Ureter (tissue), 1 donor: Measurements from ENCODE around the gene SCN3A. TPM values are rescaled to one million over a fixed set of nuclear protein-coding genes. Genes with fewer than 3 reads are reported as not detected.

ENCODE experiments used
- DNase-seq: peaks from one replicate; pipeline ENCODE4 v3.0.0-alpha.2; 2020; ENCODE audit warnings: low spot score
- total RNA-seq: library from RNA; stranded (reverse); gene quantifications from one replicate; pipeline ENCODE4 v1.2.4, GENCODE V29; 2023
- donor health status: DM: yes; HTN: yes; CAD: no.

Gene SCN3A
- total RNA-seq, 1 donor from 2014 or later, result 0.83 TPM

DNA sequence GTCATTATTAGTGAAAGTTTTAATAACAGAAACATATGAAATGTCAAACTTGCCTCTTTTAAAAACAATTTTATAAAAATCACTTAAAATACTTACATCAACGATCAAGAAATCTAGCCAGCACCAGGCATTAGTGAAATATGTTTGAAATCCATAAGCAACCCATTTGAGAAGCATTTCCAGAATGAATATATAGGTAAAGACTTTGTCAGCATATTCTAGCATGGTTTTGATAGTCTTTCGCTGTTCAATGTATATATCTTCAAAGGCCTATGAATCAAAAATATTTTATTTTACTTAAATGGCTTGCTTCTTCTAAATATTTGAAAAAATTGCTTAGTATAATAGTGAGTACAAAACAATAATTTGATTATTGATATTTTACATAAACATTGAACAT is 91.1 kb downstream of the SCN3A start:
- no peak for DNase-seq

DNA sequence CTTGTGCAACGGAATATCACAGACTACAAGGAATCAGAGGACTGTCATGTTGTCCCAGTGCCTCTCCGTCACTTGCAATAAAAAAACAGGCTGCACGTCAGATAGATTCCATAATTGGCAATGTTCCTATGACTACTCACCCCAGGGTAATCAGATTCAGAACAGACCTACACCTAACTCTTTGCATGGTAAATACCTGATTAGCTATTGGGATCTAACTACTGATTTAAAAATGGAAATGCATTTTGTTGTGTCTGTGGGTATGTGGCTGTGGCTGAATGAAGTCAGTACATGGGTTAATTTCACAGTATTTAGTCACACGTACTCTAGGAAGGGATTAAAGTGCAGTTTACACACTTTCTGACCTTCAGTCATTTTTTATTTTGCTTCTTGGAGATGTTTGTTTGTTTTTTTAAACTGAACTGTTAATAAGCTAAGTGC is 91.7 kb downstream of the SCN3A start:
- no peak for DNase-seq

DNA sequence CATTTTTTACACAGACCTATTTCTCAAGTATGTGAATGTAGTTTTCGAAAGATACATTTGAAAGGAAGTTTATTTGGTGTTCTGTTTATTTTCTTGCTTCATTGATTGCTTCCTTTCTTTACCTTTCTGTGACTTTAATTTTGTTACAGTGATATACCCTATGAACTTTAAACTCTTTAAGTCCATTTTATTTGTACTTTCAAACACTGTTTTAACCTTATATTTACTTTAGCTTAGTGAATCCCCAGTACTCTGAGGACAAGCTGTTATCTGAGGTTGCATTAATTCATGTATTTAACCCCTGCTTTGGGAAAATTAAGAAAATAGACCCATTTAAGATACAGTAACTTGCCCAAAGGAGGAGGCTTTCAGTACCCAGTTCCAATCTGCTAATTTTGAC is 93.5 kb downstream of the SCN3A start:
- no peak for DNase-seq

DNA sequence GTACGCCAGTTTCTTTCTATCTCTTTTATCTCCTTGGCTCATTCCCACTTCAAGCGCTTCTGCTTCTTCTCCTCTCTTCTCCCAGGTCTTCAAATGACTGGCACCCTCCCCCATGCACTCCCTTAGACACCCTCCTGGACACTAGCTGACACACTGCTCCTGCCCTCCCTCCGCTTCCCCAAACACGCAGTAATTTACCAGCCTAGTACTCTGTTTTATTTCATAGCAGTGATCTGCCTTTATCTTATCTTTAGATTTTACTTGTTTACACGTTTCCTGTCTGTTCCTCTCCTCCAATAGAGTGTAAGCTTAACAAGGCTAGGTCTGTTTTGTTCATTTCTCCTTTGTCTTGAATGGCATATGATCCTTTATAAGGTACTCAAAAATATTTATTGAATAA is 93.9 kb downstream of the SCN3A start:
- no peak for DNase-seq

DNA sequence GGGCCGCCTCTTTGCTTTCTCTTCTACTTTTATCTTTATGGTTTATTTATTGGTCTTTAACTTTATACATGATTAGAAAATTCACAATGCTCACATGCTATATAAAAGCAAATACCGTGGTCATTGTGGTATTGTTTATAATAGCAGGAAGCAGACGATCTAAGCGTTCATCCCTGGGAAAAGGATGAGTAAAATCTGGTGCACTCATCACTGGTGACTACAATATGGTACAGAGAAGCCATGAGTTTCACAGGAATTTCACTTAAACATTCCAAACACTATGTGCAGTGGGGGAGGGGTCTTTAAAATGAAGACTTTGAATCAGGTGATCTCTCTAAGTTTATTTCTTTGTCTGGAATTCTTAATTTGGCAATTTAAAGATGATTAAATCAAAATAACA is 97.9 kb downstream of the SCN3A start:
- no peak for DNase-seq

DNA sequence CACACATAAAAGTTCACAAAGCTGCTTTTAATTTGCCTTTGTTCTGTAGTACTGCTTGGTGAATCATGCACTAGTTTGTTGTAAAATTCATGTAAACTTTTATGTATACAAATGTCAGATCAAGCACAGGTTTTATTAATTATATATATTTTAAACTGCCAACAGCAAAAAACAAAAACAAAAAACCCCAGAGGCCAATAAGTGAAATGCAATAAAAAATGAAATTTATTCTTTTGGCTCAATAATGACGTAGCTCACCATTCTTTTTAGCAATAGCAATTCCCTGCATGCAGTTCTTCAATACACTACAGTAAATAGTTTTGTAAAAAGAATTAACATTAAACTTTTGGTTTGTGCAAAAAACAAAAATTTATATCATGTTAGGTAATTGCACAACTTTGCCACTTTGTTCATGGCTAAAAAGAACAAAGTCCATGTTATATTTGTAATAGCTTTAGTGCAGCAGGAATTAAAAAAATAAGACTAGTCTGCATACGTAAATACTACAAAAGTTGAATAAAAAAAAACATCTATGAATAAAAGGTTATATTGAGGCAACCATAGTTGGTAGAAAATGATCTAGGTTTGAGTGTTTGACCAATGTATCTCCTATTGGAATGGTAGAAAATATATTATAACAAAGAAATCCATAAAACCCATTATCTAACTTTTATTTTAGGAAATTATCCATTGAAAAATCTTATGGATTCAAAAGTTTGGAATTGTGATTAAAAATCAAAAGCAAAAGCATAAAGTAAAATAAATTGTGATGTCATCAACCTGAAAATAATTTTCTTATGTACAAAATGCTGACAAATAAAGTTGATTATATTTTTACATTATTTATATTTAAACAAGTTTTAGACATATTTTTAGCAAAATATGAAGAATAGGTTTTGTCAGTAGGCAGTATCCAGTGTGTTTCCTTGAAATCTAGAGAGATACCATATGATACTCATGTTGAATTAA is 115.6 kb downstream of the SCN3A start:
- DNase-seq, result no peak

DNA sequence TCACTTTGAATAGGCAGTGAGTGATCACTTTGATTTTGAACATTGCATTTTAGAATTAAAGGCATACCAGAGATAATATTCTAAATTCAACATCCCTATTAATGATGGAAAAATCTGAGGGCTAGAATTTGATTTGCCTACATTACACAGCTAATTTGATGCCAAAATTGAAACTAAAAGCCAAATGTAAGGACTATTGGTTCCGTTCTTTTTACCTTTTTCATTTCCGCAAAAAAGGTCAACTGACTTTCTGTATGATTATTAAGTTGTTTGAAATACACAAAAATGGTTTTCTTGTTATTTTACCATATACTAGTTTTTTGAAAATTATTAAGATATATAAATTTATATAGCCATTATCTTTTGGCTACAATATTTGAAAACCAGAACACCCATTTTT is 117.5 kb downstream of the SCN3A start:
- DNase-seq, result no peak

DNA sequence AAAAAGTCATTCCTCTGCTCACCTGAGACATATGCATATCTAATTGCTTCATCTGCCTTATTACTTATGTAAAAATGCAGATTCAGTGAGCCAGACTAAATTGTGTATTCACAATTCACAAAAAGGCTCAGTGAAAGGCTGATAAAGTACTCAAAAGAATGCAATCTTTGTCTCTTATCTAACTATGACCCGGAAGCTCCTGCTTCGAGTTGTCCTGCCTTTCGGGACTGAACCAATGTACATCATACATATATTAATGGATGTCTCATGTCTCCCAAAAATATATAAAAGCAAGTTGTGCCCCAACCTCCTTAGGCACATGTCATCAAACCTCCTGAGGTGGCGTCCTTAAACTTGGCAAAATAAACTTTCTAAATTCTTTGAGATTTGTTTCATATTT is 120.5 kb downstream of the SCN3A start:
- DNase-seq, result no peak

DNA sequence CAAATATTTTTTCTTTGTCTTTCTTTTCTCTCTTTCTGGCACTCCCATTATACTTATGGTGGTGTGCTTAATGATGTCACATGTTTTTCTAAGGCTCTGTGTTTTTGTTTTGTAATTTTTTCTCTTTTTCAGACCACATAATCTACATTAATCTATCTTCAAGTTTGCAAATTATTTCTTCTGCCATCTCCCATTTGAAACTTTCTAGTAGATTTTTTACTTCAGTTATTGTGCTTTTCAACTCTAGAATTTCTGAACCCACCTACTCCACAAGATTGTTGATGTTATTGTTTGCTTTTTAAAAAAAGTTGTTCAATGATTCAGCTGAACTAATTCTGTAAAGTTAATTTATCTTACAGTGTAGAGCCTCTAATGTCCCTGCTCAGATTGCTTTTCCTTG is 121.4 kb downstream of the SCN3A start:
- DNase-seq, result no peak

DNA sequence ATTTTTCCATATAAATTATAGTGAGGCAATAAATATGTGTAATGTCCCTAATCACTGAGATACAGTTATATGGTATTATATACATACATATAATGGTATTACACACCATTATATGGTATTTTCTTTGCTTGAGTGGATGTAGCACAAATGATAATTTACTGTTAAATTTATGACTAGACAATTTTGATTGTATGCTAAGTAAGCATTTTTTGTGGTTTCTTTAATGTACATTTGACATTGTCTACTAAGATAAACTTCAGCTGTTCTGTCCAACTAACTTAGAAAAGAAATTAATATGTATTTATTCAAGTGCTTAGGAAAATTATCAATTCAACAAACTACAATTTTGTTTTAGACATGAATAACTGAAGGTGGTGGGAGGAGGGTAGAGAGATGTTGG is 122.6 kb downstream of the SCN3A start:
- no peak for DNase-seq

DNA sequence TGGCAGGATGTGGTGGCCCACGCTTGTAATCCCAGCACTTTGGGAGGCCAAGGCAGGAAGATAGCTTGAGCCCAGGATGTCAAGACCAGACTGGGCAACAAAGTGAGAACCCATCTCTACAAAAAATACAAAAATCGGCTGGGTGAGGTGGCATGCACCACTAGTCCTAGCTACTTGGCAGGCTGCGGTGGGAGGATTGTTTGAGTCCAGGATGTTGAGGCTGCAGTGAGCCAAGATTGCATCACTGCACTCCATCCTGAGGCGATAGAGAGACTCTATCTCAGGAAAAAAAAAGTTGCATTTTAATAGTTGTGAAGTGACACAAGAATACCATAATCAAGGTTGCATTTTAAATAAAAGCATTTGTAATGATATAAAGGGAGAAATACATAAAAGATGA is 124.4 kb downstream of the SCN3A start:
- no peak for DNase-seq

DNA sequence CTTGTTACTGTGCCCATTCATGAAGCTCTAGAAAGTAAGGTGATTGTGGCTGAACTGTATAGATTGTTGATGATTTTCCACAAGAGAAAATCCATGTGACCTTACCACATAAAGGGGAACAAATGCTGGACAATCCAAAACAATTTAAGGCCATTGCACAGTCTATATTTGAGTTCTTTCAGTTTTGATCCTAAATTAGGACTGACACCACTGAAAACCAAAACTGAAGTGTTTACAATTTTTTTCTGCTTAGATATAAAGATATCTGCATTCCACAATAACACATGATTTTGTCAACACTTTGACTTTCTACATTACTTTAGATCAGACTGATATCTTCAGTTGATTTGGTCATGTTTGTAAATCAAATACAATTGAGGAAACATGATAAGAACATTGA is 124.9 kb downstream of the SCN3A start:
- DNase-seq, result no peak

DNA sequence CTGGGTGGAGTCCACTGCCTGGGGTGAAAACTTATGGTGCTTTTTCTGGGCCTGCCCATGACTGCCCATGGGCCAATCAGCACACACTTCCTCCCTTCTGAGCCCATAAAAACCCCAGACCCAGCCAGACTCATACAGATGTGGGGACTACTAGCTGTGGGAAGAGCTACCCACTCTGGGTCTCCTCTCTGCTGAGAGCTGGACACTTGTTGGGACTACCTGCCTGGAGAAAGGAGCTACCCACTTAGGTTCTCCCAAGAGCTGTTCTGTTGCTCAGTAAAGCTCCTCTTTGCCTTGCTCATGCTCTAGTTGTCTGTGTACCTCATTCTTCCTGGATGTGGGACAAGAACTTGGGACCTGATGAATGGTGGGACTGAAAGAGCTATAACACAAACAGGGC is 129.0 kb downstream of the SCN3A start:
- no peak for DNase-seq

DNA sequence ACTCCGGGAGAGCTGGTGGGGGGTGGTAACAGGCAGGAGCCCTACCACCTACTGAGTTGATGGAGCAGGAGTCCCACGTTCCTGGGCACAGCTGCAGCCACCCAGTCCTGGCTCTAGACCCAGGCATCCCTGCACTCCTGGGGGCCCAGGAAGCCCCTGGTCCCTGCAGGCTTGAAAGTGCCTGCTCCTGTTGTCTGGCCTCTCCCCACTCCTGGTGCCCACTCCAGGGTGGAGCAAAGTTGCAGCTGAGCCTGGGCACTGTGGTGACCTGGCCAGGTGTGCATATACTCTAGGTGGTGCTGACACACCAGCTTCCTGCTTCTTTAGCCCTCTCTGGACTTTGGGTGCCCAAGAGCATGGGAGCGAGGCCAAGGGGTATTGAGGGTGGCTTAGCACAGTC is 129.5 kb downstream of the SCN3A start:
- DNase-seq, result no peak

DNA sequence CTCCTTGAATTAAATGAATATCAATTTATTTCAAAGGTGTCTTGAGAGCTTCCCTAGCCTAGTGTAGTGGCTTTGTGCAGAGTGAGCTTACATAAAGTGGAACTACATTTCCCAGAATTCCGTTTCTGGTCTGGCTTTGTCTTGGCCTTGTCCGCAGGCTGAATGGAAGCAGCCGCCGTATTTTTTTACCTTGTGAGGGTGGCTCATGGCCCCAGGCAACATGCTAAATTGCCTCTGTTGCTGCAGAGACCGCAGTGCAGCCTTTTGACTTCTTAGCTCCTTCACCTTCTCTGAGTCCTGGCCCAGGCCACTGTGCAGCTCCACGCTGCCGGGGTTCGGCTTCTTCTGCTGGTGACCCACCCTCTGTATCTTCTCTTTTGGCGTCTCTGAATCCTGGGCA is 133.8 kb downstream of the SCN3A start:
- DNase-seq, result no peak

DNA sequence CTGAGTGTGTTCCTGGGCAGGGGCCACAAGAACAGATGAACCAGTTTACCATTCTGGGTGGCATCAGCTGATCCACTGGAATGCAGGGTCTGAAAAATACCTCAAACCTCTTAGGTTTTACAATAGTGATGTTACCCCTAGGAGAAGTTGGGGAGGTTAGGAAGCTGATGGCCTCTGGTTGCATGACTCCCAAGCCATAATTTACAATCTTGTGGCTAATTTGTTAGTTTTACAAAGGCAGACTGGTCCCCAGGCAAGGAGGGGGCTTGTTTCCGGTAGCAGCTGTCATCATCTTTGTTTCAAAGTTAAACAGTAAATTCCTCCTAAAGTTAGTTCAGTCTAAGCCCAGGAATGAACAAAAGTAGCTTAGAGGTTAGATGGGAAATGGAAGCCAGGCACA is 134.7 kb downstream of the SCN3A start:
- no peak for DNase-seq

DNA sequence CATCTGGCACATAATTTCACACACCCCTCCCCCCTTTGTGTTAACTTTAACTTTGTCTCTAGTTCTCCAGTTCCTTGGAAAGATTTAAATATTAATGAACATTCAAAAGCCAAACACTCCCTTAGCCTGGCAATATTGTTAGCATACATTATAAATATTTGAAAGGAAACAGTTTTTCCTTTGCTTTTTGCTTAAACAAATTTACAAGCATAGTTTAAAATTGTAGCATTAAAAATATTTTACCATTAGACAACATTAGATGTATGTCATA is 135.4 kb downstream of the SCN3A start:
- no peak for DNase-seq

DNA sequence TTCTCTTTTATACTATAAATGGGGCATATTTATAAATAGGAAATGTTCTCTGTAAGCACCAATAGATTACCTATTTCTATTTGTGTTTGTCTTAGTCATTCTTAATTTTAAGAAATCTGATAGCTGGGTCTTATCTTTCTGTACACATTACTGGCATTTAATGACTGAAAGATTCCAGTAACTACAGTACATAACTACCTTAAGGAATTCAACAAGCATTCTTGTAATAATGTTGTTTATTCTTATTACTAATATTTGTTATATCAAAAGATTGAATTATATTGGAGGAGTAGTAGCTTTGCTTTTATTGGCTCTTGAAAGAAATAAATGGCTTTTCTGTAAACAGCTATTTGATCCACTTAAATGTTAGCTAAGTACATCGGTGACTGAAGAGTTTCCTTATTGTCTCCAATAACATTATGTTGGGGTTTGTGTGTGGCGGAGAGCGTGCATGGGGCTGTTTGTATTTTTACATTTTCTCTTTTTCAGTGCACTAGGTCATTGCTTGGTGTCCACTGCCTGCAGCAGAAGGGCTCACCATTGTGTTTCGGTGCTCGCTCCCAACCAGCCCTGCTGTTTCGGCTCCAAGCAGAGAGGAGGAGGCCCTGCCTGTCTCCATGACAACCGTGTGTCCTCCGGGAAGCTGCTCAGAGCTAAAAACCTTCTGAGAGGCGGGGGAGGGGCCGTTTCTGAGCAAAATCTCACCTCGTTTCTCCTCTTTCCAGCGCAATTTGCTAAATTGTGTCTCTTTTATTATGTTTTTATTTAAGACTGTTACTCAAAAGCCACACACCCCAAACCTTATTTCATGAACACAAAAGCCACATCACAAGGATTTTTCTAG is 136.0 kb downstream of the SCN3A start:
- no peak for DNase-seq

DNA sequence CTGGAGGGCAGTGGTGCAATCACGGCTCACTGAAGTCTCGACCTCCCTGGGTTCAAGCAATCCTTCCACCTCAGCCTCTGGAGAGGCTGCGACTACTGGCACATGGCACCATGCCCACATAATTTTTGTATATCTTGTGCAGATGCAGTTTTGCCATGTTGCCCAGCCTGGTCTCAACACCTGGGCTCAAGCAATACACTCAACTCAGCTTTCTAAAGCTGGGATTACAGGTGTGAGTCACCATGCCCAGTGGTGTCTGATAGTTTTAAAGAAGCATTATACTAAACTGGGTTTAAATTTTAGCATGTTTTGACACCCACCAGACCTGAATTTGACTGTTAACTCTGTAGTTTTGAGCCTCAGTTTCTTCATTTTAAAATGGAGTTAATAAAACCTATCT is 139.1 kb downstream of the SCN3A start:
- no peak for DNase-seq

DNA sequence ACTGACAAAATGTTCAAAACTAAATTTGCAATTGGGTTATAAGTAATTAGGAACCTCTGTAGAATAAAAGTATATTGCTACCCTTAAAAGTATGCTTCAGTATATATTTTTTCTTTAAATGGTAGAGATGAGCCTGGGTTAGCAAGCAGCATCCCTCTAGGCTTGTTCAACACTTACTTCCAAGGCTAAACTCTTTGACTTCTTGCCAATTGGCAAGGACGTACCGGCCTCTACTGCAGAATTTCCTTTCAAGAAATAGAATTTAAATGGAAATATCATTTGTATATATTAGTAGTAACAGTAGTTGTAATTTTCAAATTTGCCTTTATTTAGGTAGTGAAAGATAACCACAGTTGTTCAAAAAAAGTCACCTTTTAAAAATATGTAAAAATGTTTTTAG is 143.4 kb downstream of the SCN3A start:
- DNase-seq, result no peak

DNA sequence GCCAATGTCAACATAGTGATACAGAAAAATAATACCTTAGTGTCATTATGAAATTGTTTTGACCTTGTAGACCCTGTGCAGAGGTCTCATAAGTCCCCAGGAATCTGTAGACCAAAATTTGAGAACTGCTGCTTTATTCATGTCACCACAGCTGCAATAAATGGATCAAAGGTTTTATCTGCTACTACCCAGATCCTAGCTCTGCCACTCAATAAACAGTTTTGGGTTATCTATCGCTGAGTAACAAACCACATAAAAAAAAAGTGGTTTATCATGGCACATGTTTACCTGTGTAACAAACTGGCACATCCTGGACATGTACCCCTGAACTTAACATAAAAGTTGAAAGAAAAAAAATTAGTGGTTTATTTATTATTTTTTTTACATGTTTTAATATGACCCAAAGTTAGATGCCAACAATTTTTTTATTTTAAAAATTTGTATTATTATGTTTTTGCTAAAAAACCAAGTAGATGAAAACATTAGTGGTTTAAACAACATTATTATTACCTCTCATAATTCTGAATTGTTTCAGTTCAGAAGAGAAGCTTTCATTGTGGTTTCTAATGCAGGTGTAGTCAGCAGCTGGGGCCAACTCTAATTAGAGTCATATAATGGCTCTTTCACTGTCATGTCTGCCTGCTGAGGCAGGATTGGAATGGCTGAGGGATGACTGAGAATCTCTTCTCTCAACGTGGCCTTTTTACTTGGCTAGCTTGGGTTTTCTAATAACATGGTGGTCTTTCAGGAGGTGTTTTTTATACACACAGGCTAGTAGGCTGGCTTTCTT is 145.2 kb downstream of the SCN3A start:
- no peak for DNase-seq

DNA sequence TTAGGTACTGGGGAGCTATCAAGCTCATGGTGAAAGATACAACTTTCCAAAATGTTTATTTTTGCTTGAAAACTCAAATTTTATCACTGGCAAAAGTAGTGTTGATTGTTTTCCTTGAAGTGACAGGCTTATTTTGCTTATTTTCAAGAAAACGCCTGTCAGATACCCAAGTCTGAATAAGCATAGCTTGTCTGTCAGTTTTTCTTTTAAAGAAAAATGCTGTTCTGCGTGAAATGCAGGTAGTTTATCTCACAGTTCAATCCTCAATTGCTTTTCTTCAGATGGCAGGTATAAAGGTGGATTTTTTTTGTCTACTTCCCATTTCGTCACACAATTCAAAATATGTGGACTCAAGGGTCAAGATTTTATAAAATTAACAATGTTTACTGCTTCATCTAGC is 145.9 kb downstream of the SCN3A start:
- no peak for DNase-seq
